GM12872 (cell line): ENCODE measurements around the gene P2RY2.

Experiments used
- CTCF ChIP-seq: IDR thresholded peaks from 3 replicates; pipeline ENCODE4 v1.5.1; 2011; ENCODE audit warnings: low read depth, mild to moderate bottlenecking, low read length, moderate library complexity; ENCODE audit not compliant: insufficient read depth

Gene P2RY2

GRCh38 chr11:73210916-73211667 is 7.0 kb upstream of the P2RY2 start:
- no peak for TF ChIP-seq CTCF

- TF ChIP-seq CTCF = no peak
Measured at GRCh38 chr11:73213196-73214143, 4.6 kb upstream of the P2RY2 start.

- TF ChIP-seq CTCF = no peak
Measured at GRCh38 chr11:73215191-73216134, 2.6 kb upstream of the P2RY2 start.

- TF ChIP-seq CTCF = no peak
Measured at GRCh38 chr11:73216465-73216864, 1.6 kb upstream of the P2RY2 start.

- no peak for TF ChIP-seq CTCF
Measured at GRCh38 chr11:73217131-73217809, 811 bp upstream of the P2RY2 start.

- TF ChIP-seq CTCF = no peak
Measured at GRCh38 chr11:73217810-73218105, 323 bp upstream of the P2RY2 start.
